Breast epithelium (tissue), 4 donors: ENCODE measurements around the gene ISG20. TPM values are rescaled to one million over a fixed set of nuclear protein-coding genes. Genes with fewer than 3 reads are reported as not detected.

Source experiments
- DNase-seq, 2 donors: peaks; one replicate each; pipeline ENCODE4 v3.0.0-alpha.2; 2019; ENCODE audit warnings: low spot score in 2 of 2
- H3K27ac ChIP-seq, 2 donors: fragments of 200-600 bp; sonication (generic) in 1 of 2; one replicate each; pipeline ENCODE4 v1.5.1; 2016 to 2019; ENCODE audit warnings: mild to moderate bottlenecking in 1 of 2
- H3K27me3 ChIP-seq, 2 donors: fragments of 200-600 bp; sonication (generic) in 1 of 2; one replicate each; pipeline versions ENCODE4 v1.5.1 to v1.6.0; 2017 to 2019; ENCODE audit warnings: control low read depth in 1 of 2, mild to moderate bottlenecking in 1 of 2
- H3K36me3 ChIP-seq: fragments of 200-600 bp; one replicate; pipeline ENCODE4 v1.5.1; 2019
- H3K4me1 ChIP-seq, 2 donors: fragments of 200-600 bp; sonication (generic); one replicate each; pipeline ENCODE4 v1.5.1; 2016 to 2019; ENCODE audit warnings: control low read depth in 1 of 2
- H3K4me3 ChIP-seq, 3 donors: fragments of 200-600 bp; sonication (generic); 1 replicate in 2 of 3; 2 replicates in 1 of 3; pipeline ENCODE4 v1.5.1; 2016 to 2019; ENCODE audit warnings: mild to moderate bottlenecking in 3 of 3, moderate library complexity in 2 of 3
- H3K9me3 ChIP-seq, 2 donors: fragments of 200-600 bp; sonication (generic) in 1 of 2; one replicate each; pipeline ENCODE4 v1.5.1; 2016 to 2019; ENCODE audit warnings: control low read depth in 1 of 2
- POLR2A ChIP-seq: fragments of 450-650 bp; IDR thresholded peaks from one replicate; pipeline ENCODE4 v1.6.1; 2016; ENCODE audit warnings: antibody characterized with exemption, mild to moderate bottlenecking, moderate library complexity
- POLR2AphosphoS5 ChIP-seq, 3 donors: sonication (generic); formaldehyde crosslinking; IDR thresholded peaks; one replicate each; pipeline ENCODE4 v1.6.1; 2017; ENCODE audit warnings: antibody characterized with exemption in 3 of 3
- intact Hi-C: fragments of 100-400 bp; cut with DNase I; formaldehyde crosslinking; loops from one replicate; pipeline ENCODE4 v1.15.1; 2023; ENCODE audit warnings: low total_unique reads
- total RNA-seq, 3 donors: library from RNA; depleted of rRNA; stranded (reverse); fragments of >200 nt; gene quantifications; one replicate each; pipeline ENCODE4 v1.1.0, GENCODE V29; 2016
- TF ChIP-seq, protein P1 (sequence below), 3 donors: fragments of 450-650 bp; IDR thresholded peaks; one replicate each; pipeline ENCODE4 v1.5.1; 2016 to 2017; ENCODE audit warnings: antibody characterized with exemption in 3 of 3, mild to moderate bottlenecking in 3 of 3, moderate library complexity in 3 of 3

Gene ISG20
- total RNA-seq, 3 donors from 2014 or later = 7.4 to 34.4 (median 18.6) TPM

- H3K27me3 ChIP-seq = no peaks in the 10 kb centered on the region
- no peak for TF ChIP-seq POLR2A
- TF ChIP-seq, protein P1, sequence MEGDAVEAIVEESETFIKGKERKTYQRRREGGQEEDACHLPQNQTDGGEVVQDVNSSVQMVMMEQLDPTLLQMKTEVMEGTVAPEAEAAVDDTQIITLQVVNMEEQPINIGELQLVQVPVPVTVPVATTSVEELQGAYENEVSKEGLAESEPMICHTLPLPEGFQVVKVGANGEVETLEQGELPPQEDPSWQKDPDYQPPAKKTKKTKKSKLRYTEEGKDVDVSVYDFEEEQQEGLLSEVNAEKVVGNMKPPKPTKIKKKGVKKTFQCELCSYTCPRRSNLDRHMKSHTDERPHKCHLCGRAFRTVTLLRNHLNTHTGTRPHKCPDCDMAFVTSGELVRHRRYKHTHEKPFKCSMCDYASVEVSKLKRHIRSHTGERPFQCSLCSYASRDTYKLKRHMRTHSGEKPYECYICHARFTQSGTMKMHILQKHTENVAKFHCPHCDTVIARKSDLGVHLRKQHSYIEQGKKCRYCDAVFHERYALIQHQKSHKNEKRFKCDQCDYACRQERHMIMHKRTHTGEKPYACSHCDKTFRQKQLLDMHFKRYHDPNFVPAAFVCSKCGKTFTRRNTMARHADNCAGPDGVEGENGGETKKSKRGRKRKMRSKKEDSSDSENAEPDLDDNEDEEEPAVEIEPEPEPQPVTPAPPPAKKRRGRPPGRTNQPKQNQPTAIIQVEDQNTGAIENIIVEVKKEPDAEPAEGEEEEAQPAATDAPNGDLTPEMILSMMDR (IDR thresholded peaks at IDR 0.05) = no peak
- TF ChIP-seq POLR2AphosphoS5 (IDR thresholded peaks at IDR 0.05) = no peak
- no peak overlapping the region for H3K4me3 ChIP-seq
- no peaks in the 10 kb centered on the region for H3K4me1 ChIP-seq
- no peaks in the 10 kb centered on the region for H3K9me3 ChIP-seq
- DNase-seq = no peak
- no peaks in the 10 kb centered on the region for H3K36me3 ChIP-seq
- intact Hi-C loops = no loop called here
- H3K27ac ChIP-seq = no peak overlapping the region
Observed at GRCh38 chr15:88615303-88616107, 23.3 kb upstream of the ISG20 start.

GRCh38 chr15:88616240-88616639 lies 22.6 kb upstream of the ISG20 start:
- no peak for DNase-seq
- H3K9me3 ChIP-seq = no peaks in the 10 kb centered on the region
- no peaks in the 10 kb centered on the region for H3K27me3 ChIP-seq
- H3K4me1 ChIP-seq = peaks cover 0 to 4% of the 10 kb centered on the region in 2 donors
- H3K27ac ChIP-seq = no peak overlapping the region
- no peak overlapping the region for H3K4me3 ChIP-seq
- TF ChIP-seq, protein P1 (IDR thresholded peaks at IDR 0.05) = no peak
- no peak for TF ChIP-seq POLR2AphosphoS5 (IDR thresholded peaks at IDR 0.05)
- TF ChIP-seq POLR2A = no peak
- intact Hi-C loops = no loop called here
- H3K36me3 ChIP-seq = no peaks in the 10 kb centered on the region

- Histone ChIP-seq H3K9me3 (no peaks in the 10 kb centered on the region), H3K4me1 (peaks cover under 1 to 4% of the 10 kb centered on the region in 2 donors), H3K27me3 (no peaks in the 10 kb centered on the region), H3K4me3 (no peak overlapping the region), H3K36me3 (no peaks in the 10 kb centered on the region), H3K27ac (no peak overlapping the region)
- TF ChIP-seq POLR2AphosphoS5 (IDR thresholded peaks at IDR 0.05) = no peak
- no peak for TF ChIP-seq POLR2A
- TF ChIP-seq, protein P1 (IDR thresholded peaks at IDR 0.05) = no peak
- no peak for DNase-seq
- intact Hi-C loops = no loop called here
Observed at GRCh38 chr15:88617031-88617722, 21.6 kb upstream of the ISG20 start.

- Histone ChIP-seq H3K4me3 (no peak overlapping the region), H3K9me3 (no peaks in the 10 kb centered on the region), H3K27ac (no peak overlapping the region), H3K4me1 (peaks cover 4 to 6% of the 10 kb centered on the region in 2 donors), H3K36me3 (no peaks in the 10 kb centered on the region), H3K27me3 (no peaks in the 10 kb centered on the region)
- intact Hi-C loops = no loop called here
- DNase-seq = no peak
- TF ChIP-seq, protein P1 (IDR thresholded peaks at IDR 0.05) = no peak
- TF ChIP-seq POLR2A (no peak), POLR2AphosphoS5 (IDR thresholded peaks at IDR 0.05) (no peak)
Observed at GRCh38 chr15:88617790-88618189, 21.0 kb upstream of the ISG20 start.

DNA sequence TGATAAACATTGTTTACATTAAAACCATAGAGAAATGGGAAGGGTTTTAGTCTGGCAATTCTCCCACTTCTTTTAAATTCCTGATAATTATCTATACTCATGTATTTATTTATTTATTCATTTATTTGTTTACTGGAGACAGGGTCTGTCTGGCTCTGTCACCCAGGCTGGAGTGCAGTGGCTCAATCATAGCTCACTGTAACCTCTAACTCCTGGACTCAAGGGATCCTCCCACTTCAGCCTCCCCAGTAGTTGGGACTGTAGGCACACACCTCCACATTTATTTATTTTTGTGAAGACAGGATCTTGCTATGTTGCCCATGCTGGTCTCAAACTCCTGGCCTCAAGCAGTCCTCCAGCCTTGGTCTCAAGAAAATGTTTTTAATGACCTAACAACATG lies 20.1 kb upstream of the ISG20 start:
- TF ChIP-seq POLR2A = no peak
- TF ChIP-seq, protein P1 (IDR thresholded peaks at IDR 0.05) = no peak
- no peak for TF ChIP-seq POLR2AphosphoS5 (IDR thresholded peaks at IDR 0.05)
- H3K9me3 ChIP-seq = no peaks in the 10 kb centered on the region
- no peak for DNase-seq
- no peak overlapping the region for H3K27ac ChIP-seq
- H3K27me3 ChIP-seq = no peaks in the 10 kb centered on the region
- H3K4me3 ChIP-seq = no peak overlapping the region
- H3K36me3 ChIP-seq = no peaks in the 10 kb centered on the region
- peaks cover 4 to 10% of the 10 kb centered on the region in 2 donors for H3K4me1 ChIP-seq
- intact Hi-C loops = no loop called here
